GM18502 (cell line): ENCODE results near the gene ERCC5.
A peak's percentile ranks its signal among the peaks of the same experiment; 100 is the strongest.

Experiments
- ATAC-seq: cut with Tn5 transposase; IDR thresholded peaks from one replicate; pipeline ENCODE4 v1.9.1; 2021; ENCODE audit warnings: mild to moderate bottlenecking; ENCODE audit not compliant: unreplicated experiment, poor library complexity

ERCC5 gene

DNA sequence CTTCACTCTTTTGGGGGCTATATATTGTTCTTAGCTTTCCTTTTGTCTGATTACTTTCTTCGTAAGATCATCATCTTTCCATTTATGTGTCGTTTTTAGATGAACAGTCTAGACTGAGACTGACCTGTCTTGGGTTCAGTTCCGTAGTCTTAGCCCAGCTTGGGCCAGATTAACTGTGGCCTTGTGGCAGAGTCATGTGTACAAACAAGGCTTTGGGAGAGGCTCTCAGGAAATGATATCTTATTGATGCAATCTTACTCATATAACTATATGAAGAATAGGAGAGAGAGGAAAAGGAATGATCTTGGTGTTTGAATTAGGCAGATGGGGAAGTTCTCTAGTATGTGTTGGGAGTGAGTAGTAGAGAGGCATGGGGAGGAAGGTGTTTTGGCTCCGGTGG lies 6.8 kb upstream of the ERCC5 start:
- ATAC-seq = no peak

DNA sequence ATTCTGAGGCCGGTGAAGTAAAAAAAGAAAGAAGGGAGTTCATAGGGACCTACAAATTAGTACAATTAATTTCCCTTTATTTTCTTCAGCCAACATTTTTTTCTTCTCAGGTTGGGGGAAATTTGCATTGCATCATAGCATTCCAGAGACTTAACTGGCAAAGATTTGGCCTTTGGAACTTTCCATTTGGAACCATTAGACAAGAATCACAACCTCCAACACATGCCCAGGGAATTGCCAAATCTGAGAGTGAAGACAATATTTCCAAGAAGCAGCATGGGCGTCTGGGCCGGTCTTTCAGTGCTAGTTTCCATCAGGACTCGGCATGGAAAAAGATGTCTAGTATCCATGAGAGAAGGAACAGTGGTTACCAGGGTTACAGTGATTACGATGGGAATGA lies 6.4 kb upstream of the ERCC5 start:
- no peak for ATAC-seq

DNA sequence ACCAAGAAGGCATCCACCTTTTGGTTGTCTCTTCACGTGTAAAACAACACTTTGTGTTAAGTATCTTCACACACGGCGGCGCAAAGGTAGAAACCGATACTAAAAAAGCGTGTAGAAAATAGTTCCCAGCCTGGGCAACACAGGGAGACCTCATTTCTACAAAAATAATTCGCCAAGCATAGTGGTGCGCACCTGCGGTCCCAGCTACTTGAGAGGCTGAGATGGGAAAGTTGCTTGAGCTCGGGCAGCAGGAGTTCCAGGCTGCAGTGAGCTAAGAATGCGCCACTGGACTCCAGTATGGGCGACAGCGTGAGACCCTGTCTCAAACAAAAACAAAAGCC lies 573 bp upstream of the ERCC5 start:
- peak; percentile 25 for ATAC-seq

DNA sequence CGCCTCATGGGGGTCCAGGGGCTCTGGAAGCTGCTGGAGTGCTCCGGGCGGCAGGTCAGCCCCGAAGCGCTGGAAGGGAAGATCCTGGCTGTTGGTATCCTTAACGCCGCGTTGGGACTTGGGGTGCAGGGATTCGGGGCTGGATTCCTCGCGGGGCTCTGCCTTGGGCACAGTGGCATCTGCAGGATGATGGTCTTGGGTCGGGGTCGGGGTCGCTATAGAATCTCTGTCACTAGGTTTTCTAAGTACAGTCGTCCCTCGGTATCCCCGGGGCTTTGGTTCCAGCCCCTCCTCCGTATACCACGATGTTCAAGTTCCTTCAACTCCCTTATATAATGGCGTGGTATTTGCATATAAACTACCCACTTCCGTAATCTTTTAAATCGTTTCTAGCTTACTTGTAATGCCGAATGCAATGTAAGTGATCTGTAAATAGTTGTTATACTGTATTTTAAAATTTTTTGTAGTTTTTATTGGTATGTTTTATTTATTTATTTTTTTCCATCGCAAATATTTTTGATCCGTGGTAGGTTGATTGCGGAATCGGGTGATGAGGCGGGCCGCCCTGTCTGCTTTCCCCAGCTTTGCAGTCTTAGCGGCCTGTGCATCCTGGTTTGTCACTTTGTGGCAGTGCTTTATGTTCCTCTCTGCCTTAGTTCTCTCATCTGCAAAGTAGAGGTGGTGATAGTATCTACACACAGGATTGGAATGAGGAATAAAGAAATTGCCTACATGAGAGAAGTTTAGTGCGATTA lies 606 bp downstream of the ERCC5 start:
- peak; percentile 47 for ATAC-seq

DNA sequence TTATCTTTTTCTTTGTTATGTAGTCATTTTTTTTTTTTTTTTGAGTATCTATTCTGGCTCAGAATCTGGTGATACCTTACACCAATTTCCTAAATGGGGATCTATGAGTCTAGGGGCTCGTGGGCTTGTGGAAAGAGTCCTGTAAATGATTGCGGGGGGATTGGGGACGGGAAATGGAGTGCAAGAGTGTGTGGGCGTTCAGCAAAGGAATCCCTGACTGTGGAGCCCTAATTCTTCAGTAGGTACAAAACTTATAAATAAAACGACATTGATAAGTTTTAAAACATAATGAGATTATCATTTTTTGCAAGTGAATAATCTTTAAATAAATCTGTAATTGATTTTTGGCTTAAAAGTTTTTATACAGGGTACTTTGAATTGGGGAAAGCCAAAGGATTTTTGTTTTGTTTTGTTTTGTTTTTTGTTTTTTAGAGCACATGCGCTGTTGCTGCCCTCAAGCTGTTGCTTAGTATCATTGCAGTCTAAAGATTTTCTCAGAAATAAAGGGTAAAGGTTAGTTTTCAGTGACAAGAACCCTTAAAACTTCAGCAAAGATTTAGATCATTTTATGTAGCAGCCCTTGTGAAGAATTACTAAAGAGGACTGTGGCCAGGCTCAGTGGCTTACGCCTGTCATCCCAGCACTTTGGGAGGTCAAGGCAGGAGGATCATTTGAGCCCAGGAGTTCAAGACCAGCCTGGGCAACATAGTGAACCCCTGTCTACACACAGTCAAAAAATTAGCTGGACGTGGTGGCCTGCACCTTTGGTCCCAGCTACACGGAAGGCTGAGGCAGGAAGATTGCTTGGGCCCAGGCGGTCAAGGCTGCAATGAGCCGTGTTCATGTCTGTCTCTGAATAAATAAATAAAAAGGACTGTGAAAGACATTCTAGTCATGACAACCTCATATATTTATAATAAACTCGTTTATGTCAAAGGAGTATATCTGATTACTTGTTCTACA lies 1.7 kb downstream of the ERCC5 start:
- ATAC-seq = peak; percentile 19

DNA sequence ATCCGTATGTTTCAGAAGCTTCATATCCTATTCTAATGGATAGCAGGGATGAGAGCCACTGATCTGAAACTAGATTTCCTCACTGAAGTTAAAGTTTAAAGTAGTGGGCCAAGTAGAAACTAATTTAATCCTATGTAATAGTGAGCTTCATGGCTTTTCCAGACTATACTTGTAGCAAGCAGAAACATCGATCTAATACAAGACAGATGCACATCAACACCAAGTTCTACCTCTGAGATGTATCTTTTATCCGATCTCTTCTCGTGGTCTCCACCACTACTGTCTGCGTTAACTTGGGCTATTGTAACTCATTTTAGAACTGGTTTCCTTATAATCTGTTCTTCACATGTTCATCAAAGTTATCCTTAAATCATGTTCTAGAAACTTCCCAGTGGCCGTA lies 3.1 kb downstream of the ERCC5 start:
- ATAC-seq = no peak

DNA sequence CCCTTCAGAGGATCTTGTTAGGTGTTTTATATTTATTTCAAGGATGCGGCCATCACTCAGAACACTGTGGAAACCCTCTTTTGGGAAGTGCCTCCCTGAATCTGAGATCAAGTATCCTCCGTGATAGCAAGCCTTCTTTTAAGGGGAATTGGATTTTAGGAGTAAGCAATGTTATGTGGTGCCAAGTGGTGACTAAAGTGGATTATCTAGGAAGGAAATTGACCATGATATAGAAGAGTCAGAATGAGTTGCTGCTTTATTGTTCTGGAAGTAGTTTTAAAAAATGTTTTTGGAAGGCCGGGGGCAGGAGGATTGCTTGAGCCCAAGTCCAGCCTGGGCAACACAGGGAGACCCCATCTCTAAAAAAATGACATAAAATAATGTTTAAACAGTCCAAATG lies 6.7 kb downstream of the ERCC5 start:
- ATAC-seq = no peak

DNA sequence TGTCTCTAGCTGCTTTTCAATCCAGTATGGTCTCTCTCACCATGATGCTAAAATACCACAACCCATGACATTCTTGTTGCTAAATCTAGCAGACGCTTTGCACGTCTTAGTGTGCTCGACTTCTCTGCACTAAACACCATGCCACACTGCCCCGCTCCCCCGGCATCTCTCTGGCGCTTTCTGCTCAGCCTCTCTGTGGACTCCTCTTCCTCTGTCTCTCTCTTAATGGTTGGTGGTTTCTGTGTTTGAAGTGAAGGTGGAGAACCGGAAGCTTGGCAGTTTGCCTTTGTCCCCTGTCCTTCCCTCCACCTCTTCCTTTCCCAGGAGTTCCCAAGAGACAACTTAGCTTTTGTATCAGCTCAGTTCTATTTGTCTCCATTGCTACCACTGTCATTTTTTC lies 8.8 kb downstream of the ERCC5 start:
- peak; percentile 81 for ATAC-seq

DNA sequence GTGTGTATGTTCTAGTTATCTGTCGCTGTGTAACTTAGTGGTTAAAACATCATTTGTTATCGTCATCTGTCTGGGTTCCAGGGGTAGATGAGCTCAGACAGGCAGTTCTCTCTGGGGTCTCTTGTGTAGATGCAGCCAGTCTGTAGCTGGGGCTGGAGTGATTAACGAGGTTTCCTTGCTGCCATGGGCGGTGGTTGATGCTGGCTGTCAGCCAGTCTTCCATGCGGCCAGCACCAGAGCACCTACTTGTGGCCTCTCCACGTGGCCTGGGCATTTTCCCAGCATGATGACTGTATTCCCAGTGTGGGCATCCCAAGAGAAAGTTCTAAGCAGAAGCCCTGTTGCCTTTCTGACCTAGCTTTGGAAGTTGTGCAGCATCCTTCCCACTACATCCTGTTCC lies 10.7 kb downstream of the ERCC5 start:
- no peak for ATAC-seq

DNA sequence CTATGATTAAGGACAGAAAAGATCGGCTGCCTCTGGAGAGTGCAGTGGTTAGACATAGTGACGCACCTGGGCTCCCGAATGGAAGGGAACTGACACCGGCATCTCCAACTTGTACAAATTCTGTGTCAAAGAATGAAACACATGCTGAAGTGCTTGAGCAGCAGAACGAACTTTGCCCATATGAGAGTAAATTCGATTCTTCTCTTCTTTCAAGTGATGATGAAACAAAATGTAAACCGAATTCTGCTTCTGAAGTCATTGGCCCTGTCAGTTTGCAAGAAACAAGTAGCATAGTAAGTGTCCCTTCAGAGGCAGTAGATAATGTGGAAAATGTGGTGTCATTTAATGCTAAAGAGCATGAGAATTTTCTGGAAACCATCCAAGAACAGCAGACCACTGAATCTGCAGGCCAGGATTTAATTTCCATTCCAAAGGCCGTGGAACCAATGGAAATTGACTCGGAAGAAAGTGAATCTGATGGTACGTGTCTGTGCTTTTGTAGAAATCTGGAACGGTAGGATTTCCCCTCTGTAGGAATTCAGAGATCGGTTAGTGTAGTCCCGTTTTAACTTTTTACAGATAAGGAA lies 16.9 kb downstream of the ERCC5 start:
- no peak for ATAC-seq

DNA sequence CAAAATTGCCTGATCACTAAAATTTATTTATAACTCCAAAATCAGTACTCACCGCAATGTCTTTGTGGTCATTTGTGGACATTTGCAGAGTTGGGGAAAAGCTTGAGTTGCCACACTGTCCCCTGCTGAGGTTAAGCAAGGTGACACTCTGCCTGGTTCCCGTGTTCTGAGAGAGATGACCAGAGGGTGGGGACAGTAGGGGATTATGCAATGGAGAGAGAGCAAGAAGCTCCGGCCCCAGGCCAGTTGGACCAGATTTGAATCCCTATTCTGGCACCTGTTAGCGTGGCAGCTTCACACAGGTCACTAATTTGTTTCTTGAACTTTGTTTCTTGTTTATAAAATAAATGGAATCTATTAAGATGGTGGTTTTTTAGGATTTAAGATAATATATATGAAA lies 17.8 kb downstream of the ERCC5 start:
- no peak for ATAC-seq

DNA sequence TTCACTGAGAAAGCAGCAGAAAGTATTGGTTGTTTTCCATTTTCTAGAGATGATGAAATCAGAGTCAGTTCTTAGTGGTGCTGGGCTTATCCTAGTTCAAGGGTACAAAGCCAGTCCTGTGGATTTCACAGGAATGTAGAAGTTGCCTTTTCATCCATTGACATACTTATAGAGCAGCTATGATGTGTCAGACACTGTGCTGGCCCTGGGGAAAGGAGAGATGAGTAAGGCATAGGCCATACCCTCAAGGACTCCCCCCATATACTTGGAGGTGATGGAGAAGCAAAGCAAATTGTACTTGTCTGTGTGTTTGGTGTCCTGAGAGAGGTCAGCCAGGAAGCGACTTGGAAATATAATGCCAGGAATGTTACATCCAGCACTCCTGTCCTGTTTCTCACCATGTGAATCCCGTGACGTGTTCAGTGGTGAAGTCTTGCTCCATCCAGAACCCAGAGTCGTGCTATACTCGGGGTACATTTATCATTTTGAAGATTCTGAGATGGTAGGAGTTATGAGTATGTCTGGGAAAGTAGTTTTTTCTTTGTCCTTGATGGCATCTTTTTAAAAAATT lies 22.6 kb downstream of the ERCC5 start:
- no peak for ATAC-seq

DNA sequence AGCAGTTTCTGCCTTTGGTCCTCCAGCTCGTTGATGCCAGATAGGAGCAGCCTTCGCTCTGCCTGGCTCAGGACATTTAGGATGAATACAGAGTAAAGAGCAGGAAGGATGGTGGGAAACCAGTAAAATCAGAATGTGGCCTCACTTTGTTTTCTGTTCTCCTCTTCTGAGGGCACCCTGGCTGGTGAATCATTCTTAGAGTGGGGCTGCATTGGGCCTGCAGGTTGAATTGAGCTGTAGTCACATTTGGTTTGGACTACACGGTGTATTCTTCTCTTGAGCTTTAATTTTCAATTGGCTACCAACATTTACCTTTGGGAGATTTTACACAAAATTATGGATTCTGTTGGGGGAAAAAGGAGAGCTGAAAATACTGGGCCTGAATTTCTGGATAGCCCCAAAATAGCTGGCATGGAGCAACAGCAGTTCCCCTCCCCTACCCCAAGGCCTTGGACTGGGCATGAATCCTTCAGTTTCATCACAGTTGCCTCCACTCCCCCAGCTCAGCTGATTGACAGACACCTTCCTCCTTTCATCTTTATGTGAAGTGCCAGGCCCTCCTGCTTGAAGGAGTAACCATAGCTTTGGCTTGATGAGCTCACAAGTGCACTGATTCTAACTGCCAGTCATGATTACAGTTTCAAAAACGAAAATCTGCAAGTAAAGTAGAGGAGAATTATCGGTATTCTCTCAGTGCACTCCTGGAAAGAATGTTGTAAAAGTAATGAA lies 24.3 kb downstream of the ERCC5 start:
- ATAC-seq = peak; percentile 16

DNA sequence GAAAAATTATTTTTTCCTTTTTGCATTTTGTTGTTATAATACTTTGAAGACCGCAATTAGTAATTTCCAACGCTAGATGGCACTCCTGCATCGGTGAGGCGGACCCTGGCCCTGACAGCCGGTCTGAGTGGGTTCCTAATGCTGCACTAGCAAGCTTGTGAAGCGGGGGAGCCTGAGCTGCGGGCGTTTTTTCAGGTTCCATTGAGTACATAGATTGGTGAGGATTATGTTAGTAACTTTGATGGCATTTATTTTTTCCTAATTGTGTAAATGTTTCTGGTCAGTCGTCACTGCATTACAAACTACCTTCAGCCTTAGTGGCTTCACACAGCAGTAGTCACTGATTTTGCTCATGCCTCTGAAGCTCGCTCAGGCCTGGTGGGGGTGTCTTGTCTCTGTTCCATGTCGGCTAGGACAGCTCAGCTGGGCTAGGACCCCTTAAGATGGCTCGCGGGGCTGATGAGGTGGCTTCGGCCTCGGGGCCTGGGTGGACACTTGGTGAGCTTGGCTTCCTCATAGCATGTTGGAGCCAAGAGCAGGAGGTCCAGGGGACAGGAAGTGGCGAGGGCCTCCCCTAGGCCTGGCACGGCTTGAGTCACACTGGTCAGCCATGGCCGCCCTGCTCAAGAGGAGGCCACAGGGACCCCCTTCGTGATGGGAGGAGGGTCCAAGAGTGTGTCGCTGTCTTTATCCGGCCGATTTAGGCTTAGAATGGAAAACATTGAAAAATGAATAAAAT lies 25.0 kb downstream of the ERCC5 start:
- ATAC-seq = peak; percentile 76

DNA sequence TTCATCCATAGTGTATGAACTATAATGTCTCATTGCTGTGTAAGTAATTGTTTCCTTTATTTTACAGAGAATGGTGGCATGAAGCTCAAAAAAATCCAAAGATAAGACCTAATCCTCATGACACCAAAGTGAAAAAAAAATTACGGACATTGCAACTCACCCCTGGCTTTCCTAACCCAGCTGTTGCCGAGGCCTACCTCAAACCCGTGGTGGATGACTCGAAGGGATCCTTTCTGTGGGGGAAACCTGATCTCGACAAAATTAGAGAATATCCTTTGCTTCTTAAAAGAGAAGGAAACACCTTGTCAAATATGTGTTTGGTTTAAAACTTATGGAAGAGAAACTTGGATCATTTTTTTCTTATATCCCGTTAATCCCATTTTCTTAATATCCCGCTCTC lies 26.3 kb downstream of the ERCC5 start:
- ATAC-seq = no peak

DNA sequence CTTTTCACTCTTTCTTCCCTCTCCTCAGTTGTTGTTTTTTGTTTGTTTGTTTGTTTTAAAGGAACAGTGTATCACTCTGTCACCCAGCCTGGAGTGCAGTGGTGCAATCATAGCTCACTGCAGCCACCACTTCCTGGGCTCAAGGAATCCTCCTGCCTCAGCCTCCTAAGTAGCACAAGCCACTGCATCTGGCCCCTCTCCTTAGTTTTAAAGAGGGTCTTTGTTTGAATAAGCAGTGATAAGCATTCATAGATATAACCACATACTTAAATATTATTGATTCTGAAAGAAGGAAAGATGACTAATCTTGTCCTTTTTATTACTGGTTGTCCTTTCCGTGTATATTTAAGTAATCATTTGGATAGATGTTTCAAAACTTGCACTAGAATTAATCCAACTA lies 26.7 kb downstream of the ERCC5 start:
- no peak for ATAC-seq

DNA sequence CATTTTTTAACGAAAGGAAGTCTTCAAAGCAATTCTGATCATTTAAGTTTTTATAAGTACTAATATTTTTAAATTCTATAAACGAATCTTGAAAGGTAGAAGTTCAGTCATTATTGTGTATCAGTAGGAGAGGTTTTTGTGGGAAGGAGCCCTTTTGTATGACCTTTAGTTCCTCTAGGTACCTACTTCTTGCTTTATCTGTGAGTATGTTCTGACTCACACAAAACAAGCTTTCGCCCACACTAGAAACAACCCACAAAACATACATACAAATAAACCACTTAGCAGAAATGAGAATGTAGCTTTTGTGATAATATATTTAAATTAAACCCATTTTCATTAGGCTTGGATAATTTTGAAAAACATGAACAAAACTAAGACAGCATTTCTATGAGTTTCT lies 27.8 kb downstream of the ERCC5 start:
- peak; percentile 72 for ATAC-seq

DNA sequence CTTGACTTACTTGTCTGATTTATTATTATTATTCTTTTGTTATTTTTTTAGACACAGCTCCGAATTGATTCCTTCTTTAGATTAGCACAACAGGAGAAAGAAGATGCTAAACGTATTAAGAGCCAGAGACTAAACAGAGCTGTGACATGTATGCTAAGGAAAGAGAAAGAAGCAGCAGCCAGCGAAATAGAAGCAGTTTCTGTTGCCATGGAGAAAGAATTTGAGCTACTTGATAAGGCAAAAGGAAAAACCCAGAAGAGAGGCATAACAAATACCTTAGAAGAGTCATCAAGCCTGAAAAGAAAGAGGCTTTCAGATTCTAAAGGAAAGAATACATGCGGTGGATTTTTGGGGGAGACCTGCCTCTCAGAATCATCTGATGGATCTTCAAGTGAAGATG lies 29.4 kb downstream of the ERCC5 start:
- ATAC-seq = no peak

DNA sequence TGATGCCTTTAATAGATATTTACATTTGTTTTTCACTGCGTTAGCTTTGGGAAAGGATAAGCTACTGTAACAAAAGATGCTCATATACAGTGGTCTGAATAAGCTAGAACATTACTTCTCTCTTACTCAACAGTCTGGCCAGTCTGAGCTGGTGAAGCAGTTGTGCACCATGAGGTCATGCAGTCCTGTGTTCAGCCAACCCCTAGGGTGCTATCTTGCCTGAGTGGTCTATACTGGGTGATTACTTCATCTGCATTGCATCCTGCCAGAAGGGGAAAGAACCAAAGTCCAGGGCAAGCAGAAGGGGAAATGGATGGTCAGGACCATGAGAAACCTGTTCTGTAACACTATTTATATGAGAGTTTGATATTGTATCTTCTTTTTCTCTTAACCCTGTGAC lies 31.5 kb downstream of the ERCC5 start:
- ATAC-seq = no peak

DNA sequence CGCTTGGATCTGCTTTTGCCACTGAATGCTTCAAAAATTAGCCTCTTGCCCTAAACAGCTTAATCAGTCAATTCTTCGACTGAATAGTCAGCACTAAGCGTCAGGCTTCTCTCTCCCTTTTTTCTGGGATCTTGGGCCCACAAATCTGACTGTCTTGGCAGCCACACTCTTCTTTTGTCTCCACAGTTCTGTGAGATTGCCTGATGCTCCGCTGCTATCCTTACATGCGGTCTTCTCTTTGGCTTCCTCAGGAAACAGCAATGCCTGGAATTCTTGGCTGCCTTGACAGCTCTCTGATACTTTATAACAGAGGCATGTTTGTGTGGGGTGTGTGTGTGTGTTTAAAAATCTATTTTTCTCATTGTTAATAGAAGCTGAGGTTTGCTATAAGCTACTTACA lies 32.6 kb downstream of the ERCC5 start:
- ATAC-seq = no peak
